ENCODE results near the gene GPR158. TPM values are rescaled to one million over a fixed set of nuclear protein-coding genes. Genes with fewer than 3 reads are reported as not detected.

GPR158 gene
- total and polyA plus RNA-seq, 2 of the 8 experiments (the other 6 are each of a cell fraction or from before 2014, with no cell fraction given): 0.14 to 0.78 TPM

DNA sequence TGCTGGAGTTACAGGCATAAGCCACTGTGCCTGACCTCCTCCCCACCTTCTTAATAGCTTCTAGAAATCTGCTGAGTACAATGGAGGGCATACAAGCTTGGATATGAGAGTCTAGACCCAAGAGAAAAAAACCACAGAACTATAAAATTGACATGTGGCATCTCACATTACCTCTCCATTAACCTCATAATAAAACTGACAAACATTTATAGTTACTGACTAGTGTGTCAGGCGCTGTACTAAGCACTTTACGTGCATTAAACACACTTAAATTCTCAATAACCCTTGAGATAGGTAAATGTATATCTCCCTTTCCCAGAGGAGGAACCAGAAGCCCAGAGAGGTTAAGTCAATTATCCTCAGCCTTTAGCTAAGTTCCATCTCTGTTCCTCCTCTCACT is 458.7 kb downstream of the GPR158 start:
- no peak overlapping the region for H2BK20ac ChIP-seq (ENCODE audit: low read length)
- no peak overlapping the region for H4K91ac ChIP-seq (replicated peaks; ENCODE audit: insufficient read length, low read length)
- no peak overlapping the region for H2BK5ac ChIP-seq (ENCODE audit: low read depth, low read length)
- H3K27ac ChIP-seq (ENCODE audit: low read depth, low read length): no peak overlapping the region
- no peak overlapping the region for H3K4ac ChIP-seq (replicated peaks; ENCODE audit: insufficient read length, low read depth, low read length)
- H3K4me1 ChIP-seq (replicated peaks in 1 of 4; ENCODE audit: control insufficient read depth in 3 of 4, insufficient read depth in 4 of 4, low read length in 3 of 4): no peaks in the 10 kb centered on the region
- H3K18ac ChIP-seq (ENCODE audit: extremely low read depth, low read length): no peak overlapping the region
- DNase-seq (ENCODE audit: low read depth in 1 of 2, low spot score in 2 of 2) (no peak), FAIRE-seq (no peak)
- no peaks in the 10 kb centered on the region for H3K23me2 ChIP-seq (ENCODE audit: low read depth, low read length)
- H4K5ac ChIP-seq (ENCODE audit: insufficient read length, low read depth, low read length): no peak overlapping the region
- H2BK15ac ChIP-seq (ENCODE audit: low read length): no peak overlapping the region
- TF ChIP-seq BCL11A (IDR thresholded peaks at IDR 0.05; ENCODE audit: low read depth in 2 of 2, low read length in 2 of 2) (no peak), TAF7 (optimal IDR thresholded peaks at IDR 0.05; ENCODE audit: borderline replicate concordance, low read depth, low read length) (no peak), SIN3A (conservative IDR thresholded peaks at IDR 0.05 in 1 of 2, IDR thresholded peaks at IDR 0.05 in 1 of 2; ENCODE audit: low read depth in 1 of 2, low read length in 2 of 2) (no peak), KDM4A (IDR thresholded peaks at IDR 0.05; ENCODE audit: low read depth, low read length, severe bottlenecking) (no peak), ZNF274 (IDR thresholded peaks at IDR 0.05; ENCODE audit: borderline replicate concordance, extremely low read depth, low read length) (no peak), GTF2F1 (IDR thresholded peaks at IDR 0.05; ENCODE audit: borderline replicate concordance, low read depth, low read length) (no peak), CTBP2 (IDR thresholded peaks at IDR 0.05; ENCODE audit: borderline replicate concordance, insufficient read depth, insufficient read length, low read length) (no peak)
- no peaks in the 10 kb centered on the region for H3K79me2 ChIP-seq (ENCODE audit: control insufficient read depth in 1 of 2, insufficient read depth in 2 of 2, low read length in 2 of 2)
- no peak overlapping the region for H2BK12ac ChIP-seq (ENCODE audit: low read depth, low read length)
- H3K4me2 ChIP-seq (ENCODE audit: insufficient read depth in 1 of 2, low read depth in 2 of 2, low read length in 2 of 2): no peak overlapping the region
- 87% methylated on average over 2 of the region's 2 CpGs; no CpG with 5 or more reads in 1 of the 2 experiments for whole genome bisulfite sequencing, 2 experiments (ENCODE audit: extremely low coverage in 1 of 2, insufficient coverage in 1 of 2, insufficient read length in 1 of 2, insufficient replicate concordance in 2 of 2, low coverage in 1 of 2, low lambda C conversion rate in 2 of 2, missing lambda C conversion rate in 1 of 2)
- H2AK5ac ChIP-seq (ENCODE audit: low read depth, low read length): no peak overlapping the region
- POLR2A ChIA-PET (ENCODE audit: partially characterized antibody): no interaction called here
- H3K27me3 ChIP-seq (replicated peaks in 1 of 4; ENCODE audit: control insufficient read depth in 3 of 4, extremely low read depth in 1 of 4, insufficient read depth in 3 of 4, low read length in 3 of 4): no peaks in the 10 kb centered on the region
- H3K14ac ChIP-seq (ENCODE audit: insufficient read length): no peak overlapping the region
- no peaks in the 10 kb centered on the region for H3K36me3 ChIP-seq (ENCODE audit: control insufficient read depth in 2 of 4, insufficient read depth in 4 of 4, low read length in 3 of 4)
- CTCF ChIA-PET (ENCODE audit: partially characterized antibody): interaction anchor here (1.8 kb wide), 1 partner anchor 111 kb away, joined by 4 read pairs; no protein-coding TSS in a partner anchor
- no peak overlapping the region for H4K8ac ChIP-seq (ENCODE audit: extremely low read depth, insufficient read depth, low read length)
- H3K23ac ChIP-seq (ENCODE audit: insufficient read length): no peak overlapping the region
- no peaks in the 10 kb centered on the region for H3K79me1 ChIP-seq (ENCODE audit: low read depth, low read length)
- H2AFZ ChIP-seq (ENCODE audit: low read length): no peak overlapping the region
- no peak overlapping the region for H2BK120ac ChIP-seq (replicated peaks; ENCODE audit: low read depth, low read length)
- H3K56ac ChIP-seq (replicated peaks; ENCODE audit: insufficient read length, low read depth, low read length): no peak overlapping the region
- no peaks in the 10 kb centered on the region for H4K20me1 ChIP-seq (replicated peaks in 1 of 2; ENCODE audit: control insufficient read depth in 1 of 2, insufficient read depth in 2 of 2, low read length in 2 of 2)
- H3K9me3 ChIP-seq (ENCODE audit: insufficient read depth in 2 of 2, low read depth in 1 of 2, low read length in 1 of 2): no peaks in the 10 kb centered on the region
- no peak overlapping the region for H3K4me3 ChIP-seq (ENCODE audit: extremely low read depth in 1 of 4, insufficient read depth in 2 of 4, low read depth in 3 of 4, low read length in 4 of 4)
- no peak overlapping the region for H3K9ac ChIP-seq (replicated peaks in 1 of 4; ENCODE audit: extremely low read depth in 1 of 4, low read depth in 3 of 4, low read length in 3 of 4)
